Heart left ventricle (tissue), 13 donors: ENCODE results near the gene IGSF5.

Experiments
- POLR2A ChIP-seq, 2 donors: fragments of 450-650 bp; IDR thresholded peaks; one replicate each; pipeline ENCODE4 v1.6.1; 2017; ENCODE audit warnings: antibody characterized with exemption in 2 of 2, mild to moderate bottlenecking in 2 of 2, moderate library complexity in 2 of 2
- TF ChIP-seq, protein P1 (sequence below), 12 donors: fragments of 200-600 bp; sonication (generic) in 4 of 12; IDR thresholded peaks; one replicate each; pipeline versions ENCODE4 v1.5.0 to v1.8.0; 2018 to 2022; ENCODE audit warnings: antibody characterized with exemption in 12 of 12, mild to moderate bottlenecking in 5 of 12
- donor health status: ischemic (EF 13 %, LVEDD 7.1; RV severe dilation, severe dysfunction).
- donor health status: DM: no; HTN: yes; CAD: no.
- donor health status: DM: no; HTN: no; CAD: no.
- donor health status: ischemic (EF 25% LVEDD 6.9; RV normal size, moderate dysfunction).
- donor health status: ischemic (EF 25% LVEDD 5.7; RV mildly dilated, moderate dysfunction).
- donor health status: ischemic (EF 35%, LVEDD 5.7; RV mildly dilated, moderate dysfunction).
- donor health status: nonischemic (EF 11% LVEDD 7.7; RV severe dilation, severe dysfunction).
- donor health status: DM: yes; HTN: yes; CAD: no.
- donor health status: PGD.
- donor health status: ischemic (EF 29% LVEDD 5.4; RV normal size, mild dysfunction).
- donor health status: nonischemic (EF 23%, LVEDD 6.1; RV moderate dilation, normal function).

DNA sequence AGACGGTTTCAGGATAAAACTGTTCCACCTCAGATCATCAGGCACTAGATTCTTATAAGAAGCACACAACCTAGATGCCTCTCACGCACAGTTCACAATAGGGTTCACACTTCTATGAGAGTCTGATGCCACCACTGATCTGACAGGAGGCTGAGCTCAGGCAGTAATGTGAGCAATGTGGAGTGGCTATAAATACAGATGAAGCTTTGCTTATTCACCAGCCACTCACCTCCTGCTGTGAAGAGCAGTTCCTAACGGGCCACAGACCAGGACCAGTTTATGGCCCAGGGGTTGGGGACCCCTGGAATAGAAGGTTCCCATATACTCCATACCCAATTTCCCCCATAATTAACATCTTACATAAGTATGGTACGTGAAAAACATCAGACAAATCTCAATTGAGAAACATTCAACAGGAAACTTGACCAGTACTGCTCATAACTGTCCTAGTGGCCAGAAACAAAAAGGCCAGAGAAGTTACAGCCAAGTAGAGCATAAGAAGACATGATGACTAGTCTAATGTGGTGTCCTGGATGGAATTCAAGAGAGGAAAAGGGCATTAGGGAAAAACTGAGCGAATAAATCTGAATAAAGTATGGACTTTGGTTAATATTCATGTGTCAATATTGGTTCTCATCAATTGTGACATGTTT, 24.7 kb upstream of the IGSF5 start:
- no peak for TF ChIP-seq POLR2A (IDR thresholded peaks at IDR 0.05)
- TF ChIP-seq, protein P1, sequence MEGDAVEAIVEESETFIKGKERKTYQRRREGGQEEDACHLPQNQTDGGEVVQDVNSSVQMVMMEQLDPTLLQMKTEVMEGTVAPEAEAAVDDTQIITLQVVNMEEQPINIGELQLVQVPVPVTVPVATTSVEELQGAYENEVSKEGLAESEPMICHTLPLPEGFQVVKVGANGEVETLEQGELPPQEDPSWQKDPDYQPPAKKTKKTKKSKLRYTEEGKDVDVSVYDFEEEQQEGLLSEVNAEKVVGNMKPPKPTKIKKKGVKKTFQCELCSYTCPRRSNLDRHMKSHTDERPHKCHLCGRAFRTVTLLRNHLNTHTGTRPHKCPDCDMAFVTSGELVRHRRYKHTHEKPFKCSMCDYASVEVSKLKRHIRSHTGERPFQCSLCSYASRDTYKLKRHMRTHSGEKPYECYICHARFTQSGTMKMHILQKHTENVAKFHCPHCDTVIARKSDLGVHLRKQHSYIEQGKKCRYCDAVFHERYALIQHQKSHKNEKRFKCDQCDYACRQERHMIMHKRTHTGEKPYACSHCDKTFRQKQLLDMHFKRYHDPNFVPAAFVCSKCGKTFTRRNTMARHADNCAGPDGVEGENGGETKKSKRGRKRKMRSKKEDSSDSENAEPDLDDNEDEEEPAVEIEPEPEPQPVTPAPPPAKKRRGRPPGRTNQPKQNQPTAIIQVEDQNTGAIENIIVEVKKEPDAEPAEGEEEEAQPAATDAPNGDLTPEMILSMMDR (IDR thresholded peaks at IDR 0.05), result peak in 2 of 12 donors; percentile 7 to 9
